Measurements from ENCODE around the gene ELMO2.

Gene ELMO2

GRCh38 chr20:46406200-46406985, at the start of gene ELMO2:
Gene ELMO2, minus strand, starts transcription at chr20:46406615. Its CDS starts 12,133 bp downstream, at chr20:46394482.
- DNase-seq (ENCODE audit: low read depth in 2 of 3, low spot score in 2 of 3) = peak; percentile 88 to 91 (median 89)

- no peak for DNase-seq (ENCODE audit: low read depth in 2 of 3, low spot score in 2 of 3)
Measured at GRCh38 chr20:46455729-46456128, 49.3 kb upstream of the ELMO2 start.

GRCh38 chr20:46446851-46447250, 40.4 kb upstream of the ELMO2 start:
- no peak for DNase-seq (ENCODE audit: low read depth in 2 of 3, low spot score in 2 of 3)

GRCh38 chr20:46439837-46440236, 33.4 kb upstream of the ELMO2 start:
- DNase-seq (ENCODE audit: low read depth in 2 of 3, low spot score in 2 of 3) = no peak

GRCh38 chr20:46438156-46438750, 31.8 kb upstream of the ELMO2 start:
- no peak for DNase-seq (ENCODE audit: low read depth in 2 of 3, low spot score in 2 of 3)

- DNase-seq (ENCODE audit: low read depth in 2 of 3, low spot score in 2 of 3) = no peak
Measured at GRCh38 chr20:46435146-46435545, 28.7 kb upstream of the ELMO2 start.

- no peak for DNase-seq (ENCODE audit: low read depth in 2 of 3, low spot score in 2 of 3)
Measured at GRCh38 chr20:46434597-46434996, 28.2 kb upstream of the ELMO2 start.

GRCh38 chr20:46433051-46433450, 26.6 kb upstream of the ELMO2 start:
- no peak for DNase-seq (ENCODE audit: low read depth in 2 of 3, low spot score in 2 of 3)

GRCh38 chr20:46430921-46431712, 24.7 kb upstream of the ELMO2 start:
- DNase-seq (ENCODE audit: low read depth in 2 of 3, low spot score in 2 of 3) = no peak

GRCh38 chr20:46427384-46427783, 21.0 kb upstream of the ELMO2 start:
- no peak for DNase-seq (ENCODE audit: low read depth in 2 of 3, low spot score in 2 of 3)

GRCh38 chr20:46423882-46424482, 17.6 kb upstream of the ELMO2 start:
- no peak for DNase-seq (ENCODE audit: low read depth in 2 of 3, low spot score in 2 of 3)

- DNase-seq (ENCODE audit: low read depth in 2 of 3, low spot score in 2 of 3) = no peak
Measured at GRCh38 chr20:46423342-46423741, 16.9 kb upstream of the ELMO2 start.

GRCh38 chr20:46420878-46421277, 14.5 kb upstream of the ELMO2 start:
- DNase-seq (ENCODE audit: low read depth in 2 of 3, low spot score in 2 of 3) = no peak

GRCh38 chr20:46419882-46420281, 13.5 kb upstream of the ELMO2 start:
- no peak for DNase-seq (ENCODE audit: low read depth in 2 of 3, low spot score in 2 of 3)

- no peak for DNase-seq (ENCODE audit: low read depth in 2 of 3, low spot score in 2 of 3)
Measured at GRCh38 chr20:46416839-46417238, 10.4 kb upstream of the ELMO2 start.

GRCh38 chr20:46416421-46416820, 10.0 kb upstream of the ELMO2 start:
- no peak for DNase-seq (ENCODE audit: low read depth in 2 of 3, low spot score in 2 of 3)

GRCh38 chr20:46415773-46416172, 9.4 kb upstream of the ELMO2 start:
- DNase-seq (ENCODE audit: low read depth in 2 of 3, low spot score in 2 of 3) = no peak

- DNase-seq (ENCODE audit: low read depth in 2 of 3, low spot score in 2 of 3) = no peak
Measured at GRCh38 chr20:46414608-46415007, 8.2 kb upstream of the ELMO2 start.

- DNase-seq (ENCODE audit: low read depth in 2 of 3, low spot score in 2 of 3) = no peak
Measured at GRCh38 chr20:46411637-46412036, 5.2 kb upstream of the ELMO2 start.

GRCh38 chr20:46408281-46408731, 1.9 kb upstream of the ELMO2 start:
- DNase-seq (ENCODE audit: low read depth in 2 of 3, low spot score in 2 of 3) = no peak

GRCh38 chr20:46407671-46407996, 1.2 kb upstream of the ELMO2 start:
- no peak for DNase-seq (ENCODE audit: low read depth in 2 of 3, low spot score in 2 of 3)

All from activated CD8-positive, alpha-beta memory T cell treated with anti-CD3 and anti-CD28 coated beads for 48 hours (primary cell).